GM23338 (cell line): ENCODE measurements around the gene FBXW8. TPM values are rescaled to one million over a fixed set of nuclear protein-coding genes. Genes with fewer than 3 reads are reported as not detected.

Experiments
- ATAC-seq: fragments of 200-7000 bp; cut with Tn5 transposase; 3 replicates; pipeline ENCODE4 v1.9.1; 2020
- DNase-seq: peaks from one replicate; pipeline ENCODE4 v3.0.0-alpha.2; 2015; ENCODE audit warnings: low spot score
- H2AFZ ChIP-seq: fragments of 200-600 bp; sonication (generic); 2 replicates; pipeline ENCODE4 v1.8.0; 2016; ENCODE audit warnings: antibody characterized with exemption, mild to moderate bottlenecking, moderate library complexity
- H3F3A ChIP-seq: fragments of 200-600 bp; sonication (generic); replicated peaks from 2 replicates; pipeline ENCODE4 v1.8.0; 2017; ENCODE audit warnings: antibody characterized with exemption, mixed run types, low read depth
- H3K27ac ChIP-seq: fragments of 200-600 bp; sonication (generic); 2 replicates; pipeline ENCODE4 v1.6.1; 2016; ENCODE audit warnings: low read depth
- H3K27me3 ChIP-seq: fragments of 200-600 bp; sonication (generic); 2 replicates; pipeline ENCODE4 v1.8.0; 2016; ENCODE audit warnings: mild to moderate bottlenecking, mixed run types, moderate library complexity; ENCODE audit not compliant: insufficient read depth
- H3K36me3 ChIP-seq: fragments of 200-600 bp; sonication (generic); 2 replicates; pipeline ENCODE4 v1.8.0; 2016; ENCODE audit warnings: mild to moderate bottlenecking; ENCODE audit not compliant: insufficient read depth
- H3K4me1 ChIP-seq: fragments of 200-600 bp; sonication (generic); 2 replicates; pipeline ENCODE4 v1.8.0; 2016; ENCODE audit warnings: mild to moderate bottlenecking, moderate library complexity; ENCODE audit not compliant: insufficient read depth
- H3K4me2 ChIP-seq: fragments of 200-600 bp; sonication (generic); 2 replicates; pipeline ENCODE4 v1.7.1; 2017; ENCODE audit warnings: mixed run types
- H3K4me3 ChIP-seq: fragments of 200-600 bp; sonication (generic); 2 replicates; pipeline ENCODE4 v1.6.1; 2016; ENCODE audit warnings: mixed run types
- H3K79me2 ChIP-seq: fragments of 200-600 bp; sonication (generic); replicated peaks from 2 replicates; pipeline ENCODE4 v1.8.0; 2017; ENCODE audit warnings: mild to moderate bottlenecking; ENCODE audit not compliant: insufficient read depth
- H3K9me2 ChIP-seq: fragments of 200-600 bp; sonication (generic); 2 replicates; pipeline ENCODE4 v1.8.0; 2017; ENCODE audit not compliant: insufficient read depth
- H4K20me1 ChIP-seq: fragments of 200-600 bp; sonication (generic); replicated peaks from 2 replicates; pipeline ENCODE4 v1.8.0; 2017; ENCODE audit warnings: mild to moderate bottlenecking; ENCODE audit not compliant: insufficient read depth
- H3K27ac Mint-ChIP-seq: 2 replicates; pipeline ENCODE4 v1.8.0; 2020; ENCODE audit warnings: inconsistent platforms, mild to moderate bottlenecking, moderate library complexity, mixed read lengths
- H3K27me3 Mint-ChIP-seq: 3 replicates; pipeline ENCODE4 v1.8.0; 2022; ENCODE audit warnings: low read depth, mild to moderate bottlenecking, moderate library complexity, mixed read lengths, inconsistent platforms; ENCODE audit not compliant: insufficient read depth, poor library complexity
- H3K36me3 Mint-ChIP-seq: 3 replicates; pipeline ENCODE4 v1.8.0; 2021; ENCODE audit warnings: low read depth, mild to moderate bottlenecking, inconsistent platforms, moderate library complexity, mixed read lengths
- H3K4me1 Mint-ChIP-seq: 3 replicates; pipeline ENCODE4 v1.8.0; 2020; ENCODE audit warnings: mild to moderate bottlenecking, inconsistent platforms, mixed read lengths
- H3K4me3 Mint-ChIP-seq: 3 replicates; pipeline ENCODE4 v1.8.0; 2021; ENCODE audit warnings: moderate library complexity, mild to moderate bottlenecking, inconsistent platforms, mixed read lengths
- H3K9me3 Mint-ChIP-seq: 3 replicates; pipeline ENCODE4 v1.8.0; 2020; ENCODE audit warnings: moderate library complexity, mild to moderate bottlenecking, inconsistent platforms, mixed read lengths
- CREB1 ChIP-seq: fragments of 250-450 bp; sonication (Bioruptor Pico); IDR thresholded peaks from 2 replicates; pipeline ENCODE4 v1.5.0; 2020; ENCODE audit warnings: low read depth, mild to moderate bottlenecking, moderate library complexity
- ETS1 ChIP-seq: IDR thresholded peaks from 2 replicates; pipeline ENCODE4 v1.6.1; 2016; ENCODE audit warnings: antibody characterized with exemption
- EZH2 ChIP-seq: fragments of 200-600 bp; sonication (generic); IDR thresholded peaks from one replicate; pipeline ENCODE4 v1.8.0; 2017; ENCODE audit warnings: antibody characterized with exemption, mild to moderate bottlenecking, low read depth; ENCODE audit not compliant: unreplicated experiment
- EZH2phosphoT487 ChIP-seq: fragments of 200-600 bp; sonication (generic); IDR thresholded peaks from one replicate; pipeline ENCODE4 v1.8.1; 2018; ENCODE audit warnings: antibody characterized with exemption; ENCODE audit not compliant: unreplicated experiment
- NANOG ChIP-seq: IDR thresholded peaks from 2 replicates; pipeline ENCODE4 v1.6.1; 2016; ENCODE audit warnings: antibody characterized with exemption, borderline replicate concordance
- POLR2AphosphoS5 ChIP-seq: IDR thresholded peaks from 2 replicates; pipeline ENCODE4 v1.6.1; 2016; ENCODE audit warnings: antibody characterized with exemption, low read depth
- STAT1 ChIP-seq: IDR thresholded peaks from one replicate; pipeline ENCODE4 v1.6.1; 2016; ENCODE audit warnings: antibody characterized with exemption; ENCODE audit not compliant: unreplicated experiment
- polyA plus RNA-seq: library from polyadenylated mRNA; unstranded; fragments of >200 nt; fragmentation: Nextera tagmentation; extraction: Ambion mirVana; gene quantifications from 2 replicates; pipeline ENCODE4 v1.2.1, GENCODE V29; 2016
- total RNA-seq: library from RNA; depleted of rRNA; stranded (reverse); fragments of >200 nt; shearing (Covaris generic); gene quantifications from 2 replicates; pipeline ENCODE4 v1.2.3, GENCODE V29; 2014
- TF ChIP-seq, protein P1 (sequence below), 2 experiments: fragments of 200-600 bp in 1 of 2; sonication (generic) in 1 of 2; conservative IDR thresholded peaks; 2 replicates each; pipeline versions ENCODE4 v1.5.1 to v1.6.1; 2016 to 2017; ENCODE audit warnings: antibody characterized with exemption in 2 of 2, low read depth in 2 of 2, mild to moderate bottlenecking in 2 of 2, moderate library complexity in 1 of 2

Gene FBXW8
- total and polyA plus RNA-seq, 2 experiments from 2014 or later = 4.6 to 13.9 TPM

GRCh38 chr12:116878567-116879508 lies 31.9 kb upstream of the FBXW8 start:
- TF ChIP-seq EZH2 (peak; percentile 97), NANOG (no peak)
- H3K27ac Mint-ChIP-seq = no peak overlapping the region
- peak; percentile 62 for DNase-seq
- Histone ChIP-seq H3K36me3 (no peaks in the 10 kb centered on the region), H3K27ac (no peak overlapping the region), H3K79me2 (0 out of 2 replicates have a peak, but pooled peaks cover 4% of the 10 kb centered on the region), H2AFZ (peak overlapping the region; percentile 96), H3K4me3 (peak overlapping the region; percentile 78), H3K4me2 (peak overlapping the region; percentile 97), H3K9me2 (no peaks in the 10 kb centered on the region), H4K20me1 (peaks cover 18% of the 10 kb centered on the region; the same call in 1 of the 2 replicates), H3F3A (peaks cover 30% of the 10 kb centered on the region), H3K27me3 (peaks cover 90% of the 10 kb centered on the region), H3K4me1 (peaks cover 45% of the 10 kb centered on the region)
- H3K4me3 Mint-ChIP-seq = peak overlapping the region; percentile 77
- ATAC-seq = peak; percentile 29
- peaks cover 10% of the 10 kb centered on the region for H3K36me3 Mint-ChIP-seq
- H3K4me1 Mint-ChIP-seq = peaks cover 41% of the 10 kb centered on the region
- peaks cover 4% of the 10 kb centered on the region for H3K9me3 Mint-ChIP-seq
- H3K27me3 Mint-ChIP-seq = peaks cover 62% of the 10 kb centered on the region

DNA sequence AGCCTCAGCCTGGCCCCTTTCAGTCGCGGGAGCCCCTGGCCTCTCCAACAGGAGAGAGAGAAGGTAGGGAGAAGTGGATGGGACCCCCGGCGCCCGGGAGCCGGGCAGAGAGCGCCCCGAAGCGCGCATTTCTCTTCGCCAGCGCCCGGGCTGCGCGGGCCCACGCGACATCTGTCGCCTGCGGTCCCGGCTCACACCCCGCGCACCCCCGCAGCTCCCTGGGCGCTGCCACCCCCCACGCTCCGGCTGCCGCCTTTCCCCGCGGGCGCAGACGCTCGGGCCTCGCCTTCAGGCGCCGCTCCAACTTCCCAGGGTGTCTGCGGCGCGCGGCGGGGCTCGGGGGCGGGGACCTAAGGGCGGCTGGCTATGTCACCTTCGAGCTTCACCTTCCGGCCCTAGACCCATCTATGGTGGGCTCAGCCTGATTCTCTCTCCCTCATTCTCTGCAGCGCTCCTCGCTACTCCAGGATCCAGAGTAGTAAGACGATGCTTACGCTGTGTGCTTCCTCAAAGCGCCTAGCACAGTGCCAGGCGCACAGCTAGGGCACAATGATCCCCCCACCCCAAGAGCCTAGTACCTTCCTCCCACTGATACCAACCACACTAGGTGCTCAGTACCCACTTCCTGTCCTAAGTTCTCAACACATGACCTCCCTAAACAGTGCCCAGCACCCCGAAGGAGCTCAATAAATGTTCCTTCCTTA lies 31.1 kb upstream of the FBXW8 start:
- H3K4me1 Mint-ChIP-seq = peaks cover 41% of the 10 kb centered on the region
- ATAC-seq (peak; percentile 2; the same call in 2 of the 3 replicates), DNase-seq (peak; percentile 42)
- H3K27me3 Mint-ChIP-seq = peaks cover 63% of the 10 kb centered on the region
- peak overlapping the region; percentile 96 for H2AFZ ChIP-seq
- peaks cover 18% of the 10 kb centered on the region; the same call in 1 of the 2 replicates for H4K20me1 ChIP-seq
- H3K27ac Mint-ChIP-seq = no peak overlapping the region
- peaks cover 45% of the 10 kb centered on the region for H3K4me1 ChIP-seq
- H3K4me3 ChIP-seq = peak overlapping the region; percentile 78
- H3K36me3 ChIP-seq = no peaks in the 10 kb centered on the region
- H3K9me3 Mint-ChIP-seq = peaks cover 2% of the 10 kb centered on the region
- H3K9me2 ChIP-seq = no peaks in the 10 kb centered on the region
- TF ChIP-seq CREB1 (CRISPR knock-in tag) (no peak), EZH2 (peak; percentile 14), STAT1 (no peak), EZH2phosphoT487 (no peak), ETS1 (no peak), POLR2AphosphoS5 (no peak)
- TF ChIP-seq, protein P1, sequence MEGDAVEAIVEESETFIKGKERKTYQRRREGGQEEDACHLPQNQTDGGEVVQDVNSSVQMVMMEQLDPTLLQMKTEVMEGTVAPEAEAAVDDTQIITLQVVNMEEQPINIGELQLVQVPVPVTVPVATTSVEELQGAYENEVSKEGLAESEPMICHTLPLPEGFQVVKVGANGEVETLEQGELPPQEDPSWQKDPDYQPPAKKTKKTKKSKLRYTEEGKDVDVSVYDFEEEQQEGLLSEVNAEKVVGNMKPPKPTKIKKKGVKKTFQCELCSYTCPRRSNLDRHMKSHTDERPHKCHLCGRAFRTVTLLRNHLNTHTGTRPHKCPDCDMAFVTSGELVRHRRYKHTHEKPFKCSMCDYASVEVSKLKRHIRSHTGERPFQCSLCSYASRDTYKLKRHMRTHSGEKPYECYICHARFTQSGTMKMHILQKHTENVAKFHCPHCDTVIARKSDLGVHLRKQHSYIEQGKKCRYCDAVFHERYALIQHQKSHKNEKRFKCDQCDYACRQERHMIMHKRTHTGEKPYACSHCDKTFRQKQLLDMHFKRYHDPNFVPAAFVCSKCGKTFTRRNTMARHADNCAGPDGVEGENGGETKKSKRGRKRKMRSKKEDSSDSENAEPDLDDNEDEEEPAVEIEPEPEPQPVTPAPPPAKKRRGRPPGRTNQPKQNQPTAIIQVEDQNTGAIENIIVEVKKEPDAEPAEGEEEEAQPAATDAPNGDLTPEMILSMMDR (conservative IDR thresholded peaks at IDR 0.05; ENCODE audit: low read depth in 2 of 2) = no peak
- peaks cover 6% of the 10 kb centered on the region for H3K36me3 Mint-ChIP-seq
- H3K27ac ChIP-seq = no peak overlapping the region
- H3K79me2 ChIP-seq = 0 out of 2 replicates have a peak, but pooled peaks cover 4% of the 10 kb centered on the region
- H3K4me2 ChIP-seq = peak overlapping the region; percentile 97
- H3K27me3 ChIP-seq = peaks cover 94% of the 10 kb centered on the region
- H3F3A ChIP-seq = peaks cover 30% of the 10 kb centered on the region
- H3K4me3 Mint-ChIP-seq = peak overlapping the region; percentile 88
